ENCODE data around the gene NOTCH4. TPM values are rescaled to one million over a fixed set of nuclear protein-coding genes. Genes with fewer than 3 reads are reported as not detected.

Gene NOTCH4
- total and polyA plus RNA-seq, 2 donors (not counting 3 experiments of a cell fraction or from before 2014, with no cell fraction given) = 41.7 to 114 TPM

DNA sequence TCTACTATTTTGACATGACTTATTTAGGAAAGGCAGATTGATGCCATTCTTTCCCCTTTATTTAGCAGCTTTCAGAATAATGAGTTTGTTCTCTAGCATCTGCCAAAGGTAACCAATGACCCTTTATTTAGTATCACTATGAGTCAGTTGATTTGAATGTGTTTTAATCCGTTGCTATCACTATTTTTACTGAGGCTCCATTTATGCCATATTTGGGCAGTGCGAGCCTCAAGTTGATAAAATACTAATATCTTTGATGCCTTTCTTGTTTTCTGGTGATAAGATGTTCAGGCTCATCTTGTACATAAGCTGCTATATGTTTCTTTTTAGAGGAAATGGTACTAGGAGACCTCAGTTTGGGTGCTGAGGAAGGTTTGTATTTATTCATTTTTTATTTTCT, 15.6 kb upstream of the NOTCH4 start:
- ChIA-PET POLR2A (no interaction called here), CTCF (interaction anchor here (1.4 kb wide), 1 partner anchor 10 kb away, joined by 3 read pairs; no protein-coding TSS in a partner anchor)
- intact Hi-C loops (cut with micrococcal nuclease) = no loop called here
- DNase-seq (ENCODE audit: low read depth, low spot score) = no peak
- BruUV-seq (replicated peaks) = no TSS peak
- FAIRE-seq = no peak
- H3K36me3 ChIP-seq (ENCODE audit: control insufficient read depth in 2 of 2, extremely low read depth in 1 of 2, insufficient read depth in 2 of 2, low read length in 2 of 2) = no peaks in the 10 kb centered on the region
- no peak overlapping the region for H3K4me3 ChIP-seq (replicated peaks in 1 of 3; ENCODE audit: insufficient read depth in 1 of 3, low read depth in 1 of 3, low read length in 3 of 3)
- H3K4me2 ChIP-seq (ENCODE audit: insufficient read depth, low read length) = no peak overlapping the region
- no peak overlapping the region for H3K27ac ChIP-seq (ENCODE audit: insufficient read depth, low read depth, low read length)
- no peaks in the 10 kb centered on the region for H3K9me3 ChIP-seq (replicated peaks; ENCODE audit: control insufficient read depth, insufficient read depth, low read length)
- H4K20me1 ChIP-seq (replicated peaks; ENCODE audit: control insufficient read depth, extremely low read depth, insufficient read depth, low read length) = no peaks in the 10 kb centered on the region
- TF ChIP-seq JUN (IDR thresholded peaks at IDR 0.05; ENCODE audit: borderline replicate concordance, insufficient read depth, insufficient read length, low read depth) (no peak), FOS (IDR thresholded peaks at IDR 0.05; ENCODE audit: borderline replicate concordance, insufficient read depth, low read length) (no peak), GATA2 (IDR thresholded peaks at IDR 0.05; ENCODE audit: insufficient read depth, insufficient read length, low read depth, low read length) (no peak)
- TF ChIP-seq, protein P1, sequence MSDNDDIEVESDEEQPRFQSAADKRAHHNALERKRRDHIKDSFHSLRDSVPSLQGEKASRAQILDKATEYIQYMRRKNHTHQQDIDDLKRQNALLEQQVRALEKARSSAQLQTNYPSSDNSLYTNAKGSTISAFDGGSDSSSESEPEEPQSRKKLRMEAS (IDR thresholded peaks at IDR 0.05; ENCODE audit: insufficient read depth, insufficient read length) = no peak
- peaks cover 11% of the 10 kb centered on the region for H3K4me1 ChIP-seq (ENCODE audit: control insufficient read depth, extremely low read depth, insufficient read depth, low read length)
- dilution Hi-C loops (cut with MboI; ENCODE audit: extremely low pct_ligation_motif_present, low sequenced_read_pairs) = no loop called here
- no peak overlapping the region for H2AFZ ChIP-seq (ENCODE audit: low read depth, low read length)
- no peaks in the 10 kb centered on the region for H3K79me2 ChIP-seq (ENCODE audit: control insufficient read depth, insufficient read depth, low read length)
- H3K9ac ChIP-seq (replicated peaks; ENCODE audit: extremely low read depth, insufficient read depth, low read length) = no peak overlapping the region
- H3K9me1 ChIP-seq (replicated peaks; ENCODE audit: control insufficient read depth, extremely low read depth, insufficient read depth, low read length) = no peaks in the 10 kb centered on the region
- no peaks in the 10 kb centered on the region for H3K27me3 ChIP-seq (ENCODE audit: control insufficient read depth in 2 of 2, insufficient read depth in 2 of 2, low read length in 2 of 2)

DNA sequence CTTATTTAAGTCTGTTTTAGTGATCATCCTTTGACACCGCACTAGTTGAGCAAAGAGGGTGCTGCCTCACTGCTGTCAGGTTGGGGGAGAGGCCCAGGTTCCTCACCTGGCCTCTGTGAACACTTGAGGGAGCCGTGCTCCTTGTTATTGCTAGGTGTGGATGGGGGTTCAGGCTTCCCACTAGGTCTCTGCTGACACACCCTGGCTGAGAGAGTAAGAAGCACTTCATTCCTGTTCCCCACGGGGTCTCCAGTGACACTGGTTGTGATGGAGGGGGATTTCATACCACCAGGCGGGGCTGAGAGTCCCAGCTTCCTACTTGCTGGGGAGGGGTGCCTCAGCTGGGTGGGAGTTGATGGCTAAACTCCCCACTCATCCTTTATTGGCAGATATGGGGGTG, 11.1 kb upstream of the NOTCH4 start:
- Histone ChIP-seq H3K9me3 (replicated peaks; ENCODE audit: control insufficient read depth, insufficient read depth, low read length) (no peaks in the 10 kb centered on the region), H3K4me1 (ENCODE audit: control insufficient read depth, extremely low read depth, insufficient read depth, low read length) (peaks cover 11% of the 10 kb centered on the region), H3K36me3 (ENCODE audit: control insufficient read depth in 2 of 2, extremely low read depth in 1 of 2, insufficient read depth in 2 of 2, low read length in 2 of 2) (no peaks in the 10 kb centered on the region), H3K4me3 (replicated peaks in 1 of 3; ENCODE audit: insufficient read depth in 1 of 3, low read depth in 1 of 3, low read length in 3 of 3) (no peak overlapping the region), H4K20me1 (replicated peaks; ENCODE audit: control insufficient read depth, extremely low read depth, insufficient read depth, low read length) (no peaks in the 10 kb centered on the region), H2AFZ (ENCODE audit: low read depth, low read length) (peak overlapping the region; percentile 84), H3K4me2 (ENCODE audit: insufficient read depth, low read length) (peak overlapping the region; percentile 42), H3K9ac (replicated peaks; ENCODE audit: extremely low read depth, insufficient read depth, low read length) (no peak overlapping the region), H3K27me3 (ENCODE audit: control insufficient read depth in 2 of 2, insufficient read depth in 2 of 2, low read length in 2 of 2) (no peaks in the 10 kb centered on the region), H3K27ac (ENCODE audit: insufficient read depth, low read depth, low read length) (peak overlapping the region; percentile 58), H3K9me1 (replicated peaks; ENCODE audit: control insufficient read depth, extremely low read depth, insufficient read depth, low read length) (no peaks in the 10 kb centered on the region), H3K79me2 (ENCODE audit: control insufficient read depth, insufficient read depth, low read length) (no peaks in the 10 kb centered on the region)
- dilution Hi-C loops (cut with MboI; ENCODE audit: extremely low pct_ligation_motif_present, low sequenced_read_pairs) (no loop called here), intact Hi-C loops (cut with micrococcal nuclease) (no loop called here)
- FAIRE-seq (no peak), DNase-seq (ENCODE audit: low read depth, low spot score) (peak; percentile 23)
- POLR2A ChIA-PET = no interaction called here
- CTCF ChIA-PET = interaction anchor here (0.9 to 1.2 kb wide), 3 partner anchors 11 to 465 kb away, joined by 3 to 4 read pairs (median 3); no protein-coding TSS in a partner anchor
- TF ChIP-seq JUN (IDR thresholded peaks at IDR 0.05; ENCODE audit: borderline replicate concordance, insufficient read depth, insufficient read length, low read depth) (no peak), POLR2A (IDR thresholded peaks at IDR 0.05; ENCODE audit: low read depth, low read length) (no peak), POLR2AphosphoS5 (IDR thresholded peaks at IDR 0.05; ENCODE audit: insufficient read depth, low read depth, low read length) (no peak), MYC (IDR thresholded peaks at IDR 0.05; ENCODE audit: low read depth, low read length) (no peak), FOS (IDR thresholded peaks at IDR 0.05; ENCODE audit: borderline replicate concordance, insufficient read depth, low read length) (no peak), GATA2 (IDR thresholded peaks at IDR 0.05; ENCODE audit: insufficient read depth, insufficient read length, low read depth, low read length) (no peak), EZH2 (IDR thresholded peaks at IDR 0.05; ENCODE audit: borderline replicate concordance, low read depth, low read length, severe bottlenecking) (no peak)
- TF ChIP-seq, protein P2, sequence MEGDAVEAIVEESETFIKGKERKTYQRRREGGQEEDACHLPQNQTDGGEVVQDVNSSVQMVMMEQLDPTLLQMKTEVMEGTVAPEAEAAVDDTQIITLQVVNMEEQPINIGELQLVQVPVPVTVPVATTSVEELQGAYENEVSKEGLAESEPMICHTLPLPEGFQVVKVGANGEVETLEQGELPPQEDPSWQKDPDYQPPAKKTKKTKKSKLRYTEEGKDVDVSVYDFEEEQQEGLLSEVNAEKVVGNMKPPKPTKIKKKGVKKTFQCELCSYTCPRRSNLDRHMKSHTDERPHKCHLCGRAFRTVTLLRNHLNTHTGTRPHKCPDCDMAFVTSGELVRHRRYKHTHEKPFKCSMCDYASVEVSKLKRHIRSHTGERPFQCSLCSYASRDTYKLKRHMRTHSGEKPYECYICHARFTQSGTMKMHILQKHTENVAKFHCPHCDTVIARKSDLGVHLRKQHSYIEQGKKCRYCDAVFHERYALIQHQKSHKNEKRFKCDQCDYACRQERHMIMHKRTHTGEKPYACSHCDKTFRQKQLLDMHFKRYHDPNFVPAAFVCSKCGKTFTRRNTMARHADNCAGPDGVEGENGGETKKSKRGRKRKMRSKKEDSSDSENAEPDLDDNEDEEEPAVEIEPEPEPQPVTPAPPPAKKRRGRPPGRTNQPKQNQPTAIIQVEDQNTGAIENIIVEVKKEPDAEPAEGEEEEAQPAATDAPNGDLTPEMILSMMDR (IDR thresholded peaks at IDR 0.05; ENCODE audit: extremely low read depth in 1 of 2, insufficient read depth in 1 of 2, low read depth in 1 of 2, low read length in 2 of 2) = no peak
- TF ChIP-seq, protein P1 (IDR thresholded peaks at IDR 0.05; ENCODE audit: insufficient read depth, insufficient read length) = no peak
- BruUV-seq (replicated peaks) = no TSS peak

All from endothelial cell of umbilical vein (primary cell).